ENCODE data around the gene SKIC2.
A peak's percentile ranks its signal among the peaks of the same experiment; 100 is the strongest.

- TF ChIP-seq CTCF (IDR thresholded peaks at IDR 0.05; ENCODE audit: low read depth, low read length) (peak; percentile 52), EZH2phosphoT487 (IDR thresholded peaks at IDR 0.05; ENCODE audit: low read depth) (no peak)
Measured at GRCh38 chr6:31922942-31923341, 36.0 kb upstream of the SKIC2 start.

All from OCI-LY3 (cell line).